ENCODE results near the gene ZNF574.

ZNF574 gene

GRCh38 chr19:42121656-42122069 is 45.7 kb downstream of the ZNF574 start:
- TF ChIP-seq REST (IDR thresholded peaks at IDR 0.05; ENCODE audit: insufficient replicate concordance, low read depth) (no peak), GABPA (IDR thresholded peaks at IDR 0.05; ENCODE audit: low read depth) (no peak), CTCF (IDR thresholded peaks at IDR 0.05; ENCODE audit: insufficient read depth, low read length) (no peak), SPI1 (IDR thresholded peaks at IDR 0.05; ENCODE audit: borderline replicate concordance, low read depth) (no peak), POLR2AphosphoS5 (IDR thresholded peaks at IDR 0.05; ENCODE audit: low read depth) (no peak)
- H3K27me3 ChIP-seq (ENCODE audit: insufficient read depth, poor library complexity, severe bottlenecking) = no peaks in the 10 kb centered on the region
- H3K27ac ChIP-seq (replicated peaks) = no peak overlapping the region
- peak; percentile 41 to 70 for DNase-seq (ENCODE audit: low read depth in 1 of 2, low spot score in 1 of 2)
- H3K4me3 ChIP-seq (replicated peaks; ENCODE audit: insufficient read depth, low read length) = no peak overlapping the region

GRCh38 chr19:42122691-42123607 is 47.0 kb downstream of the ZNF574 start:
- H3K27me3 ChIP-seq (ENCODE audit: insufficient read depth, poor library complexity, severe bottlenecking) = no peaks in the 10 kb centered on the region
- DNase-seq (ENCODE audit: low read depth in 1 of 2, low spot score in 1 of 2) = no peak
- no peak for TF ChIP-seq SPI1 (IDR thresholded peaks at IDR 0.05; ENCODE audit: borderline replicate concordance, low read depth)
- no peak for TF ChIP-seq POLR2AphosphoS5 (IDR thresholded peaks at IDR 0.05; ENCODE audit: low read depth)
- TF ChIP-seq REST (IDR thresholded peaks at IDR 0.05; ENCODE audit: insufficient replicate concordance, low read depth) = no peak
- no peak for TF ChIP-seq GABPA (IDR thresholded peaks at IDR 0.05; ENCODE audit: low read depth)
- no peak for TF ChIP-seq CTCF (IDR thresholded peaks at IDR 0.05; ENCODE audit: insufficient read depth, low read length)
- no peak overlapping the region for H3K4me3 ChIP-seq (replicated peaks; ENCODE audit: insufficient read depth, low read length)
- no peak overlapping the region for H3K27ac ChIP-seq (replicated peaks)

GRCh38 chr19:42123765-42124164 is 47.8 kb downstream of the ZNF574 start:
- DNase-seq (ENCODE audit: low read depth in 1 of 2, low spot score in 1 of 2) = no peak
- Histone ChIP-seq H3K27me3 (ENCODE audit: insufficient read depth, poor library complexity, severe bottlenecking) (no peaks in the 10 kb centered on the region), H3K27ac (replicated peaks) (no peak overlapping the region), H3K4me3 (replicated peaks; ENCODE audit: insufficient read depth, low read length) (no peak overlapping the region)
- TF ChIP-seq REST (IDR thresholded peaks at IDR 0.05; ENCODE audit: insufficient replicate concordance, low read depth) (peak; percentile 65), CTCF (IDR thresholded peaks at IDR 0.05; ENCODE audit: insufficient read depth, low read length) (no peak)

Measured in HL-60 (cell line).